Left lung (tissue), 10 donors: ENCODE results near the gene AFAP1L2. TPM values are rescaled to one million over a fixed set of nuclear protein-coding genes. Genes with fewer than 3 reads are reported as not detected.

Source experiments
- ATAC-seq: fragments of 200-7000 bp; cut with Tn5 transposase; one replicate; pipeline ENCODE4 v1.9.1; 2020; ENCODE audit warnings: moderate library complexity
- DNase-seq, 4 donors: peaks; one replicate each; pipeline ENCODE4 v3.0.0-alpha.2; 2013 to 2020
- H3K27ac ChIP-seq, 2 donors: fragments of 200-600 bp; sonication (generic) in 1 of 2; one replicate each; pipeline versions ENCODE4 v1.5.0 to v1.8.0; 2020 to 2021
- H3K27me3 ChIP-seq, 2 donors: fragments of 200-600 bp; sonication (generic) in 1 of 2; one replicate each; pipeline versions ENCODE4 v1.5.0 to v1.8.0; 2020 to 2021
- H3K36me3 ChIP-seq, 2 donors: fragments of 200-600 bp; sonication (generic) in 1 of 2; one replicate each; pipeline versions ENCODE4 v1.5.0 to v1.8.0; 2020 to 2021
- H3K4me1 ChIP-seq, 2 donors: fragments of 200-600 bp; one replicate each; pipeline ENCODE4 v1.8.0; 2021
- H3K4me3 ChIP-seq, 2 donors: fragments of 200-600 bp; sonication (generic) in 1 of 2; one replicate each; pipeline versions ENCODE4 v1.5.0 to v1.8.0; 2020 to 2021; ENCODE audit warnings: mild to moderate bottlenecking in 1 of 2
- H3K9me3 ChIP-seq, 2 donors: fragments of 200-600 bp; sonication (generic) in 1 of 2; one replicate each; pipeline versions ENCODE4 v1.5.0 to v1.8.0; 2020 to 2021
- CTCF ChIP-seq, 2 donors: fragments of 200-600 bp; sonication (generic) in 1 of 2; IDR thresholded peaks; one replicate each; pipeline versions ENCODE4 v1.5.0 to v1.8.0; 2021; ENCODE audit warnings: antibody characterized with exemption in 2 of 2
- intact Hi-C, 2 donors: fragments of 100-400 bp; cut with DNase I; formaldehyde crosslinking; loops; one replicate each; pipeline versions ENCODE4 v1.11.2 to v1.14.2; 2022
- polyA plus RNA-seq, 6 donors: library from polyadenylated mRNA; unstranded; fragments of 120-200 nt; gene quantifications; one replicate each; pipeline ENCODE4 v1.2.1, GENCODE V29; 2013; ENCODE audit not compliant: insufficient read length in 6 of 6
- total RNA-seq, 2 donors: library from RNA; stranded (reverse); fragmentation: NEBNext Ultra II Directional; extraction: Animal tissue kit (Norgen Biotek cat#: 25700); gene quantifications; one replicate each; pipeline ENCODE4 v1.2.1, GENCODE V29; 2021
- donor health status: DM: no; HTN: yes; CAD: no.
- donor health status: DM: no; HTN: no; CAD: no.

AFAP1L2 gene
- total and polyA plus RNA-seq, 8 donors: 6.4 to 43.3 (median 33.2) TPM

GRCh38 chr10:114286921-114287320, 117.4 kb downstream of the AFAP1L2 start:
- ATAC-seq (no peak), DNase-seq (peak in 2 of 4 donors; percentile 6 to 21)
- no peak for TF ChIP-seq CTCF (IDR thresholded peaks at IDR 0.05)
- no peaks in the 10 kb centered on the region for H3K4me1 ChIP-seq
- H3K27ac ChIP-seq: no peak overlapping the region
- H3K27me3 ChIP-seq: no peaks in the 10 kb centered on the region
- intact Hi-C loops: no loop called here
- no peaks in the 10 kb centered on the region for H3K36me3 ChIP-seq
- H3K9me3 ChIP-seq: no peaks in the 10 kb centered on the region
- H3K4me3 ChIP-seq: no peak overlapping the region

- Histone ChIP-seq H3K36me3 (no peaks in the 10 kb centered on the region), H3K27me3 (no peaks in the 10 kb centered on the region), H3K27ac (no peak overlapping the region), H3K4me3 (no peak overlapping the region), H3K9me3 (no peaks in the 10 kb centered on the region), H3K4me1 (no peaks in the 10 kb centered on the region)
- ATAC-seq (no peak), DNase-seq (peak in 1 of 4 donors; percentile 74)
- intact Hi-C loops: no loop called here
- TF ChIP-seq CTCF (IDR thresholded peaks at IDR 0.05): no peak
Measured at GRCh38 chr10:114285961-114286441, 118.3 kb downstream of the AFAP1L2 start.

GRCh38 chr10:114284346-114285071, 119.8 kb downstream of the AFAP1L2 start:
- no peak overlapping the region for H3K27ac ChIP-seq
- ATAC-seq (no peak), DNase-seq (peak in 1 of 4 donors; percentile 10)
- intact Hi-C loops: no loop called here
- no peaks in the 10 kb centered on the region for H3K4me1 ChIP-seq
- no peaks in the 10 kb centered on the region for H3K36me3 ChIP-seq
- H3K4me3 ChIP-seq: no peak overlapping the region
- H3K9me3 ChIP-seq: no peaks in the 10 kb centered on the region
- H3K27me3 ChIP-seq: no peaks in the 10 kb centered on the region
- TF ChIP-seq CTCF (IDR thresholded peaks at IDR 0.05): no peak

- no peak for TF ChIP-seq CTCF (IDR thresholded peaks at IDR 0.05)
- ATAC-seq (no peak), DNase-seq (no peak)
- no peaks in the 10 kb centered on the region for H3K27me3 ChIP-seq
- no peaks in the 10 kb centered on the region for H3K9me3 ChIP-seq
- intact Hi-C loops: no loop called here
- H3K36me3 ChIP-seq: no peaks in the 10 kb centered on the region
- no peak overlapping the region for H3K27ac ChIP-seq
- H3K4me1 ChIP-seq: no peaks in the 10 kb centered on the region
- no peak overlapping the region for H3K4me3 ChIP-seq
Measured at GRCh38 chr10:114283535-114284234, 120.6 kb downstream of the AFAP1L2 start.

- Histone ChIP-seq H3K27ac (no peak overlapping the region), H3K4me1 (no peaks in the 10 kb centered on the region), H3K9me3 (no peaks in the 10 kb centered on the region), H3K36me3 (no peaks in the 10 kb centered on the region), H3K4me3 (no peak overlapping the region), H3K27me3 (no peaks in the 10 kb centered on the region)
- no peak for DNase-seq
- intact Hi-C loops: no loop called here
- no peak for ATAC-seq
- TF ChIP-seq CTCF (IDR thresholded peaks at IDR 0.05): no peak
Measured at GRCh38 chr10:114283091-114283490, 121.2 kb downstream of the AFAP1L2 start.
